HG02938 (cell line): ENCODE measurements around the gene SUN2.

Source experiments
- ATAC-seq: cut with Tn5 transposase; IDR thresholded peaks from one replicate; pipeline ENCODE4 v1.9.1; 2021; ENCODE audit warnings: mild to moderate bottlenecking, moderate library complexity; ENCODE audit not compliant: unreplicated experiment

The SUN2 gene

GRCh38 chr22:38777087-38777671 lies 21.4 kb upstream of the SUN2 start:
- no peak for ATAC-seq

- ATAC-seq: no peak
Measured at GRCh38 chr22:38776086-38776485, 20.3 kb upstream of the SUN2 start.

GRCh38 chr22:38775656-38776055 lies 19.9 kb upstream of the SUN2 start:
- ATAC-seq: no peak

- ATAC-seq: no peak
Measured at GRCh38 chr22:38774496-38775166, 18.8 kb upstream of the SUN2 start.

- ATAC-seq: no peak
Measured at GRCh38 chr22:38773363-38773946, 17.7 kb upstream of the SUN2 start.

- ATAC-seq: no peak
Measured at GRCh38 chr22:38772623-38772873, 16.8 kb upstream of the SUN2 start.

- no peak for ATAC-seq
Measured at GRCh38 chr22:38770257-38770949, 14.6 kb upstream of the SUN2 start.

- no peak for ATAC-seq
Measured at GRCh38 chr22:38768036-38768435, 12.2 kb upstream of the SUN2 start.

GRCh38 chr22:38767313-38767712 lies 11.5 kb upstream of the SUN2 start:
- no peak for ATAC-seq

GRCh38 chr22:38766076-38766777 lies 10.4 kb upstream of the SUN2 start:
- ATAC-seq: no peak

GRCh38 chr22:38762551-38762983 lies 6.8 kb upstream of the SUN2 start:
- ATAC-seq: no peak

GRCh38 chr22:38761202-38762162 lies 5.7 kb upstream of the SUN2 start:
- no peak for ATAC-seq

- ATAC-seq: no peak
Measured at GRCh38 chr22:38760477-38761201, 4.8 kb upstream of the SUN2 start.

GRCh38 chr22:38759005-38759404 lies 3.2 kb upstream of the SUN2 start:
- ATAC-seq: no peak

GRCh38 chr22:38758276-38758945 lies 2.6 kb upstream of the SUN2 start:
- ATAC-seq: no peak

- ATAC-seq: no peak
Measured at GRCh38 chr22:38757464-38757757, 1.6 kb upstream of the SUN2 start.

GRCh38 chr22:38756711-38757463 lies 1.1 kb upstream of the SUN2 start:
- ATAC-seq: no peak

GRCh38 chr22:38755155-38755910 lies 465 bp downstream of the SUN2 start:
- ATAC-seq: peak; percentile 23
